ENCODE measurements around the gene CDC42BPB. TPM values are rescaled to one million over a fixed set of nuclear protein-coding genes. Genes with fewer than 3 reads are reported as not detected.

CDC42BPB gene
- polyA plus RNA-seq, 1 donor (not counting 4 experiments of a cell fraction or from before 2014, with no cell fraction given) = 41.3 TPM

GRCh38 chr14:102979406-102979805 lies 77.9 kb downstream of the CDC42BPB start:
- DNase-seq (ENCODE audit: low read depth, low spot score) (no peak), FAIRE-seq (no peak)
- Histone ChIP-seq H3K9ac (ENCODE audit: control insufficient read depth, extremely low read depth, insufficient read depth, low read length) (no peak overlapping the region), H3K27ac (ENCODE audit: control insufficient read depth, insufficient read depth, low read length) (no peak overlapping the region), H3K4me1 (ENCODE audit: control insufficient read depth, extremely low read depth, insufficient read depth, low read length) (no peaks in the 10 kb centered on the region), H2AFZ (ENCODE audit: control insufficient read depth, low read length) (no peak overlapping the region), H3K4me2 (ENCODE audit: control insufficient read depth, extremely low read depth, insufficient read depth, low read depth, low read length) (no peak overlapping the region), H4K20me1 (ENCODE audit: control insufficient read depth, extremely low read depth, insufficient read depth, low read length) (no peaks in the 10 kb centered on the region), H3K27me3 (ENCODE audit: control insufficient read depth, extremely low read depth, insufficient read depth, low read length) (no peaks in the 10 kb centered on the region), H3K36me3 (ENCODE audit: control insufficient read depth in 2 of 2, extremely low read depth in 1 of 2, insufficient read depth in 2 of 2, low read length in 2 of 2) (peaks cover 43 to 45% of the 10 kb centered on the region in 2 experiments), H3K9me3 (ENCODE audit: control insufficient read depth, low read depth, low read length) (no peaks in the 10 kb centered on the region), H3K9me1 (ENCODE audit: control insufficient read depth, extremely low read depth, insufficient read depth, low read length) (no peaks in the 10 kb centered on the region), H3K79me2 (ENCODE audit: control insufficient read depth, insufficient read depth, low read length) (no peaks in the 10 kb centered on the region), H3K4me3 (ENCODE audit: control insufficient read depth in 2 of 3, extremely low read depth in 1 of 3, insufficient read depth in 2 of 3, low read depth in 1 of 3, low read length in 3 of 3) (no peak overlapping the region)
- dilution Hi-C loops (cut with MboI; ENCODE audit: extremely low pct_ligation_motif_present, low sequenced_read_pairs) = no loop called here
- TF ChIP-seq CTCF (optimal IDR thresholded peaks at IDR 0.05 in 1 of 3, IDR thresholded peaks at IDR 0.05 in 1 of 3, conservative IDR thresholded peaks at IDR 0.05 in 1 of 3; ENCODE audit: extremely low read depth in 1 of 3, insufficient read depth in 2 of 3, low read length in 3 of 3) (no peak), EZH2 (IDR thresholded peaks at IDR 0.05; ENCODE audit: low read length) (no peak)

- H3K27ac ChIP-seq (ENCODE audit: control insufficient read depth, insufficient read depth, low read length) = no peak overlapping the region
- dilution Hi-C loops (cut with MboI; ENCODE audit: extremely low pct_ligation_motif_present, low sequenced_read_pairs) = no loop called here
- no peaks in the 10 kb centered on the region for H3K4me1 ChIP-seq (ENCODE audit: control insufficient read depth, extremely low read depth, insufficient read depth, low read length)
- H3K9me3 ChIP-seq (ENCODE audit: control insufficient read depth, low read depth, low read length) = no peaks in the 10 kb centered on the region
- no peaks in the 10 kb centered on the region for H3K27me3 ChIP-seq (ENCODE audit: control insufficient read depth, extremely low read depth, insufficient read depth, low read length)
- no peak overlapping the region for H2AFZ ChIP-seq (ENCODE audit: control insufficient read depth, low read length)
- no peak overlapping the region for H3K4me3 ChIP-seq (ENCODE audit: control insufficient read depth in 2 of 3, extremely low read depth in 1 of 3, insufficient read depth in 2 of 3, low read depth in 1 of 3, low read length in 3 of 3)
- no peak for FAIRE-seq
- TF ChIP-seq EZH2 (IDR thresholded peaks at IDR 0.05; ENCODE audit: low read length) (no peak), CTCF (optimal IDR thresholded peaks at IDR 0.05 in 1 of 3, IDR thresholded peaks at IDR 0.05 in 1 of 3, conservative IDR thresholded peaks at IDR 0.05 in 1 of 3; ENCODE audit: extremely low read depth in 1 of 3, insufficient read depth in 2 of 3, low read length in 3 of 3) (no peak)
- H3K36me3 ChIP-seq (ENCODE audit: control insufficient read depth in 2 of 2, extremely low read depth in 1 of 2, insufficient read depth in 2 of 2, low read length in 2 of 2) = peaks cover 45% of the 10 kb centered on the region in 2 experiments
- DNase-seq (ENCODE audit: low read depth, low spot score) = no peak
- H3K9ac ChIP-seq (ENCODE audit: control insufficient read depth, extremely low read depth, insufficient read depth, low read length) = no peak overlapping the region
- no peak overlapping the region for H3K4me2 ChIP-seq (ENCODE audit: control insufficient read depth, extremely low read depth, insufficient read depth, low read depth, low read length)
- H3K79me2 ChIP-seq (ENCODE audit: control insufficient read depth, insufficient read depth, low read length) = no peaks in the 10 kb centered on the region
- H3K9me1 ChIP-seq (ENCODE audit: control insufficient read depth, extremely low read depth, insufficient read depth, low read length) = no peaks in the 10 kb centered on the region
- H4K20me1 ChIP-seq (ENCODE audit: control insufficient read depth, extremely low read depth, insufficient read depth, low read length) = no peaks in the 10 kb centered on the region
These were observed 79.9 kb downstream of the CDC42BPB start for GRCh38 chr14:102977475-102977874.
